ENCODE measurements around the gene ST7. TPM values are rescaled to one million over a fixed set of nuclear protein-coding genes. Genes with fewer than 3 reads are reported as not detected.

Gene ST7
- 31.5 and 33.8 TPM in 2 replicates for total RNA-seq

GRCh38 chr7:116953372-116953905 is at the start of gene ST7:
TSS of gene ST7 (plus strand) at chr7:116953501. CDS start at chr7:116953541, 40 bp downstream.
- DNase-seq (ENCODE audit: low read depth) = peak; percentile 71
- no peak for TF ChIP-seq CTCF (IDR thresholded peaks at IDR 0.05; ENCODE audit: insufficient read depth, low read depth, low read length)
- peak within 1 kb of the TSS; percentile 86 for H3K4me3 ChIP-seq (ENCODE audit: low read depth, low read length)

- no peak overlapping the region for H3K4me3 ChIP-seq (ENCODE audit: low read depth, low read length)
- DNase-seq (ENCODE audit: low read depth) = no peak
- no peak for TF ChIP-seq CTCF (IDR thresholded peaks at IDR 0.05; ENCODE audit: insufficient read depth, low read depth, low read length)
Measured at GRCh38 chr7:116906391-116906790, 46.9 kb upstream of the ST7 start.

GRCh38 chr7:116910383-116910782 is 42.9 kb upstream of the ST7 start:
- no peak overlapping the region for H3K4me3 ChIP-seq (ENCODE audit: low read depth, low read length)
- no peak for DNase-seq (ENCODE audit: low read depth)
- TF ChIP-seq CTCF (IDR thresholded peaks at IDR 0.05; ENCODE audit: insufficient read depth, low read depth, low read length) = no peak

GRCh38 chr7:116911801-116912200 is 41.5 kb upstream of the ST7 start:
- no peak overlapping the region for H3K4me3 ChIP-seq (ENCODE audit: low read depth, low read length)
- TF ChIP-seq CTCF (IDR thresholded peaks at IDR 0.05; ENCODE audit: insufficient read depth, low read depth, low read length) = no peak
- peak; percentile 40 for DNase-seq (ENCODE audit: low read depth)

GRCh38 chr7:116912269-116912909 is 40.9 kb upstream of the ST7 start:
- no peak for DNase-seq (ENCODE audit: low read depth)
- no peak for TF ChIP-seq CTCF (IDR thresholded peaks at IDR 0.05; ENCODE audit: insufficient read depth, low read depth, low read length)
- H3K4me3 ChIP-seq (ENCODE audit: low read depth, low read length) = no peak overlapping the region

GRCh38 chr7:116918704-116919103 is 34.6 kb upstream of the ST7 start:
- no peak for TF ChIP-seq CTCF (IDR thresholded peaks at IDR 0.05; ENCODE audit: insufficient read depth, low read depth, low read length)
- DNase-seq (ENCODE audit: low read depth) = no peak
- H3K4me3 ChIP-seq (ENCODE audit: low read depth, low read length) = no peak overlapping the region

GRCh38 chr7:116920359-116920758 is 32.9 kb upstream of the ST7 start:
- no peak for DNase-seq (ENCODE audit: low read depth)
- no peak for TF ChIP-seq CTCF (IDR thresholded peaks at IDR 0.05; ENCODE audit: insufficient read depth, low read depth, low read length)
- H3K4me3 ChIP-seq (ENCODE audit: low read depth, low read length) = no peak overlapping the region
